Transverse colon (tissue), 3 donors: ENCODE results near the gene PPARA.

Experiments
- CTCF ChIP-seq, 5 experiments: fragments of 200-600 bp in 3 of 5; fragments of 450-650 bp in 2 of 5; sonication (generic) in 3 of 5; IDR thresholded peaks; 1 replicate in 2 of 5; 2 replicates in 3 of 5; pipeline ENCODE4 v1.5.1; 2016 to 2017; ENCODE audit warnings: antibody characterized with exemption in 5 of 5, inconsistent platforms in 3 of 5, mild to moderate bottlenecking in 2 of 5, moderate library complexity in 1 of 5
- POLR2A ChIP-seq: fragments of 450-650 bp; IDR thresholded peaks from one replicate; pipeline ENCODE4 v1.6.1; 2016; ENCODE audit warnings: antibody characterized with exemption, mild to moderate bottlenecking, moderate library complexity

- TF ChIP-seq CTCF (IDR thresholded peaks at IDR 0.05) (no peak), POLR2A (no peak)
These were observed 32.8 kb upstream of the PPARA start for GRCh38 chr22:46117206-46118199.
